Measurements from ENCODE around the gene PFKFB4.
"Not testable (repeated sequence)": the region's sequence is repeated elsewhere in the genome, so short reads cannot be mapped to it uniquely, and the experiment has no call there.

Gene PFKFB4

GRCh38 chr3:48474619-48475018 is 82.0 kb downstream of the PFKFB4 start:
- peaks cover 4% of the 10 kb centered on the region for H3K79me2 ChIP-seq (ENCODE audit: control insufficient read depth, insufficient read depth, low read length, poor library complexity)
- H4K8ac ChIP-seq (ENCODE audit: low read depth, low read length), result no peak overlapping the region
- no peaks in the 10 kb centered on the region for H3K9me3 ChIP-seq (ENCODE audit: insufficient read depth, low read depth, low read length)
- no peak overlapping the region for H2AFZ ChIP-seq (ENCODE audit: insufficient read depth, low read length, poor library complexity)
- H3K9ac ChIP-seq (ENCODE audit: low read length), result no peak overlapping the region
- peak overlapping the region; percentile 7 for H4K12ac ChIP-seq (ENCODE audit: low read depth, low read length)
- WGBS (ENCODE audit: extremely low coverage, insufficient coverage, insufficient read length), result no CpG with 5 or more reads among the region's 4 CpGs
- no peak overlapping the region for H3K23ac ChIP-seq (ENCODE audit: low read length)
- H3K36me3 ChIP-seq (ENCODE audit: control insufficient read depth in 1 of 2, insufficient read depth in 2 of 2, low read length in 2 of 2), result peaks cover 19 to 21% of the 10 kb centered on the region in 2 experiments
- H3K27me3 ChIP-seq (ENCODE audit: insufficient read depth, low read length), result no peaks in the 10 kb centered on the region
- no peak overlapping the region for H2AK5ac ChIP-seq (ENCODE audit: low read length)
- H3K4ac ChIP-seq (ENCODE audit: low read depth, low read length), result no peak overlapping the region
- no peak overlapping the region for H3K14ac ChIP-seq (ENCODE audit: low read length)
- no peak overlapping the region for H3K4me2 ChIP-seq (ENCODE audit: low read length)
- no peak overlapping the region for H2BK120ac ChIP-seq (ENCODE audit: insufficient read depth, low read length, poor library complexity)
- DNase-seq, result peak in 1 of 2 donors; percentile 9
- no peak overlapping the region for H3K4me3 ChIP-seq (ENCODE audit: low read depth, low read length)
- no peak overlapping the region for H3K18ac ChIP-seq (ENCODE audit: low read length)
- H4K91ac ChIP-seq (ENCODE audit: low read depth, low read length), result no peak overlapping the region
- H2BK5ac ChIP-seq (ENCODE audit: low read depth, low read length, poor library complexity), result no peak overlapping the region
- peaks cover 9 to 15% of the 10 kb centered on the region in 2 experiments for H3K4me1 ChIP-seq (ENCODE audit: control insufficient read depth in 1 of 2, insufficient read depth in 2 of 2, low read length in 2 of 2)
- H2BK12ac ChIP-seq (ENCODE audit: low read length), result no peak overlapping the region
- no peak overlapping the region for H3K27ac ChIP-seq (ENCODE audit: low read depth, low read length)
- H3K79me1 ChIP-seq (ENCODE audit: low read length), result peaks cover 12% of the 10 kb centered on the region

GRCh38 chr3:48474031-48474430 is 82.6 kb downstream of the PFKFB4 start:
- not testable (repeated sequence) for H2AK5ac ChIP-seq (ENCODE audit: low read length); H4K8ac ChIP-seq (ENCODE audit: low read depth, low read length); H3K4ac ChIP-seq (ENCODE audit: low read depth, low read length); H3K23ac ChIP-seq (ENCODE audit: low read length); H4K91ac ChIP-seq (ENCODE audit: low read depth, low read length); H2BK5ac ChIP-seq (ENCODE audit: low read depth, low read length, poor library complexity); H3K4me3 ChIP-seq (ENCODE audit: low read depth, low read length); H3K27ac ChIP-seq (ENCODE audit: low read depth, low read length); DNase-seq; H2BK12ac ChIP-seq (ENCODE audit: low read length); H3K27me3 ChIP-seq (ENCODE audit: insufficient read depth, low read length); H3K4me2 ChIP-seq (ENCODE audit: low read length); H3K79me2 ChIP-seq (ENCODE audit: control insufficient read depth, insufficient read depth, low read length, poor library complexity); H2AFZ ChIP-seq (ENCODE audit: insufficient read depth, low read length, poor library complexity); H3K18ac ChIP-seq (ENCODE audit: low read length); H3K14ac ChIP-seq (ENCODE audit: low read length); H3K9ac ChIP-seq (ENCODE audit: low read length); H3K9me3 ChIP-seq (ENCODE audit: insufficient read depth, low read depth, low read length); H4K12ac ChIP-seq (ENCODE audit: low read depth, low read length); H2BK120ac ChIP-seq (ENCODE audit: insufficient read depth, low read length, poor library complexity)
- H3K36me3 ChIP-seq (ENCODE audit: control insufficient read depth in 1 of 2, insufficient read depth in 2 of 2, low read length in 2 of 2), result peaks cover 23 to 24% of the 10 kb centered on the region in 2 experiments
- H3K79me1 ChIP-seq (ENCODE audit: low read length), result peaks cover 12% of the 10 kb centered on the region
- no CpG with 5 or more reads among the region's 4 CpGs for WGBS (ENCODE audit: extremely low coverage, insufficient coverage, insufficient read length)
- H3K4me1 ChIP-seq (ENCODE audit: control insufficient read depth in 1 of 2, insufficient read depth in 2 of 2, low read length in 2 of 2), result peaks cover 9 to 17% of the 10 kb centered on the region in 2 experiments

DNA sequence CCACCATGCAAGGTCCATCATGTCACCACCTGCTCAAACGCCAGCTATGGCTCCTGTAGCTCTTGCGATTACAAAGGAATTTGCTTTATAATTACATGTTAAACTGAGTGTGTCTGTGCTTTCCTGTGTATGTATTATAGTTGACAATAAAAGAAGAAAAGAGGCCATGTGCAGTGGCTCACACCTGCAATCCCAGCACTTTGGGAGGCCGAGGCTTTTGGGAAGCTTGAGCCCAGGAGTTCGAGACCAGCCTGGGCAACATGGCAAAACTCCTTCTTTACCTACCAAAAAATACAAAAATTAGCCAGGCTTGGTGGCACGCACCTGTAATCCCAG is 83.0 kb downstream of the PFKFB4 start:
- H4K8ac ChIP-seq (ENCODE audit: low read depth, low read length), result peak overlapping the region; percentile 88
- H3K9me3 ChIP-seq (ENCODE audit: insufficient read depth, low read depth, low read length), result no peaks in the 10 kb centered on the region
- H4K12ac ChIP-seq (ENCODE audit: low read depth, low read length), result no peak overlapping the region
- no peak overlapping the region for H3K18ac ChIP-seq (ENCODE audit: low read length)
- peak overlapping the region; percentile 15 for H4K91ac ChIP-seq (ENCODE audit: low read depth, low read length)
- H3K4me2 ChIP-seq (ENCODE audit: low read length), result peak overlapping the region; percentile 85
- peak overlapping the region; percentile 67 for H3K27ac ChIP-seq (ENCODE audit: low read depth, low read length)
- no peaks in the 10 kb centered on the region for H3K27me3 ChIP-seq (ENCODE audit: insufficient read depth, low read length)
- no peak overlapping the region for H2BK120ac ChIP-seq (ENCODE audit: insufficient read depth, low read length, poor library complexity)
- H3K79me2 ChIP-seq (ENCODE audit: control insufficient read depth, insufficient read depth, low read length, poor library complexity), result peaks cover 4% of the 10 kb centered on the region
- DNase-seq, result no peak
- no peak overlapping the region for H3K14ac ChIP-seq (ENCODE audit: low read length)
- no peak overlapping the region for H3K23ac ChIP-seq (ENCODE audit: low read length)
- peaks cover 9 to 17% of the 10 kb centered on the region in 2 experiments for H3K4me1 ChIP-seq (ENCODE audit: control insufficient read depth in 1 of 2, insufficient read depth in 2 of 2, low read length in 2 of 2)
- H2AK5ac ChIP-seq (ENCODE audit: low read length), result no peak overlapping the region
- no peak overlapping the region for H3K4me3 ChIP-seq (ENCODE audit: low read depth, low read length)
- no peak overlapping the region for H3K9ac ChIP-seq (ENCODE audit: low read length)
- H2AFZ ChIP-seq (ENCODE audit: insufficient read depth, low read length, poor library complexity), result peak overlapping the region; percentile 55
- no CpG with 5 or more reads among the region's 5 CpGs for WGBS (ENCODE audit: extremely low coverage, insufficient coverage, insufficient read length)
- H2BK12ac ChIP-seq (ENCODE audit: low read length), result no peak overlapping the region
- no peak overlapping the region for H3K4ac ChIP-seq (ENCODE audit: low read depth, low read length)
- peaks cover 23 to 24% of the 10 kb centered on the region in 2 experiments for H3K36me3 ChIP-seq (ENCODE audit: control insufficient read depth in 1 of 2, insufficient read depth in 2 of 2, low read length in 2 of 2)
- H3K79me1 ChIP-seq (ENCODE audit: low read length), result peaks cover 12% of the 10 kb centered on the region
- H2BK5ac ChIP-seq (ENCODE audit: low read depth, low read length, poor library complexity), result no peak overlapping the region

GRCh38 chr3:48472923-48473616 is 83.5 kb downstream of the PFKFB4 start:
- H2BK12ac ChIP-seq (ENCODE audit: low read length), result peak overlapping the region; percentile 39
- H2BK120ac ChIP-seq (ENCODE audit: insufficient read depth, low read length, poor library complexity), result peak overlapping the region; percentile 62
- H2AK5ac ChIP-seq (ENCODE audit: low read length), result peak overlapping the region; percentile 28
- peak overlapping the region; percentile 75 for H3K4me3 ChIP-seq (ENCODE audit: low read depth, low read length)
- WGBS (ENCODE audit: extremely low coverage, insufficient coverage, insufficient read length), result no CpG with 5 or more reads among the region's 17 CpGs
- no peaks in the 10 kb centered on the region for H3K9me3 ChIP-seq (ENCODE audit: insufficient read depth, low read depth, low read length)
- H3K4me2 ChIP-seq (ENCODE audit: low read length), result peak overlapping the region; percentile 85
- peak overlapping the region; percentile 87 for H4K91ac ChIP-seq (ENCODE audit: low read depth, low read length)
- peak overlapping the region; percentile 88 for H4K8ac ChIP-seq (ENCODE audit: low read depth, low read length)
- H3K27me3 ChIP-seq (ENCODE audit: insufficient read depth, low read length), result no peaks in the 10 kb centered on the region
- H3K18ac ChIP-seq (ENCODE audit: low read length), result peak overlapping the region; percentile 91
- peaks cover 4% of the 10 kb centered on the region for H3K79me2 ChIP-seq (ENCODE audit: control insufficient read depth, insufficient read depth, low read length, poor library complexity)
- H3K4me1 ChIP-seq (ENCODE audit: control insufficient read depth in 1 of 2, insufficient read depth in 2 of 2, low read length in 2 of 2), result peaks cover 9 to 17% of the 10 kb centered on the region in 2 experiments
- H2BK5ac ChIP-seq (ENCODE audit: low read depth, low read length, poor library complexity), result peak overlapping the region; percentile 34
- peak overlapping the region; percentile 67 for H3K27ac ChIP-seq (ENCODE audit: low read depth, low read length)
- peak overlapping the region; percentile 66 for H3K4ac ChIP-seq (ENCODE audit: low read depth, low read length)
- H3K9ac ChIP-seq (ENCODE audit: low read length), result peak overlapping the region; percentile 14
- H2AFZ ChIP-seq (ENCODE audit: insufficient read depth, low read length, poor library complexity), result peak overlapping the region; percentile 55
- H3K79me1 ChIP-seq (ENCODE audit: low read length), result peaks cover 12% of the 10 kb centered on the region
- peaks cover 26 to 29% of the 10 kb centered on the region in 2 experiments for H3K36me3 ChIP-seq (ENCODE audit: control insufficient read depth in 1 of 2, insufficient read depth in 2 of 2, low read length in 2 of 2)
- peak; percentile 86 to 89 for DNase-seq
- H3K23ac ChIP-seq (ENCODE audit: low read length), result no peak overlapping the region
- peak overlapping the region; percentile 68 for H4K12ac ChIP-seq (ENCODE audit: low read depth, low read length)
- peak overlapping the region; percentile 54 for H3K14ac ChIP-seq (ENCODE audit: low read length)

Measured in trophoblast cell (in vitro differentiated cells and primary cell).